B cell (primary cell): ENCODE measurements around the gene PGAM1. TPM values are rescaled to one million over a fixed set of nuclear protein-coding genes. Genes with fewer than 3 reads are reported as not detected.

ENCODE experiments used
- ATAC-seq: fragments of 200-7000 bp; cut with Tn5 transposase; one replicate; pipeline ENCODE4 v1.10.0; 2021; ENCODE audit warnings: low read depth, mild to moderate bottlenecking, moderate number of reproducible peaks, moderate library complexity
- CTCF ChIA-PET: fragments of 350-600 bp; sonication (Branson Sonifier 250); formaldehyde crosslinking; loops from one replicate; lab custom pipeline; 2021; ENCODE audit warnings: antibody characterized with exemption, inconsistent platforms; lab: Charles Lee
- POLR2A ChIA-PET: fragments of 350-600 bp; sonication (Branson Sonifier 250); formaldehyde crosslinking; loops from one replicate; lab custom pipeline; 2021; ENCODE audit warnings: antibody characterized with exemption; lab: Charles Lee
- DNase-seq: peaks from one replicate; pipeline ENCODE4 v3.0.0; 2013
- H2AFZ ChIP-seq: 2 replicates; pipeline ENCODE4 v1.6.1; 2012; ENCODE audit warnings: mild to moderate bottlenecking, low read depth, low read length; ENCODE audit not compliant: insufficient read depth, poor library complexity, severe bottlenecking
- H3K27ac ChIP-seq, 2 donors: 1 replicate in 1 of 2; 2 replicates in 1 of 2; pipeline ENCODE4 v1.5.1; 2012 to 2013; ENCODE audit warnings: low read length in 2 of 2, mild to moderate bottlenecking in 2 of 2, moderate library complexity in 1 of 2
- H3K27me3 ChIP-seq, 4 experiments: fragments of 200-600 bp in 1 of 4; sonication (generic) in 1 of 4; replicated peaks in 1 of 4; 1 replicate in 2 of 4; 2 replicates in 2 of 4; pipeline versions ENCODE4 v1.6.1 to v1.7.0; 2013 to 2016; ENCODE audit warnings: low read length in 3 of 4, mild to moderate bottlenecking in 2 of 4, mixed read lengths in 1 of 4, moderate library complexity in 1 of 4; ENCODE audit not compliant: insufficient read depth in 4 of 4, control insufficient read depth in 3 of 4; ENCODE audit errors: control extremely low read depth in 1 of 4
- H3K36me3 ChIP-seq, 2 experiments: replicated peaks in 1 of 2; 1 replicate in 1 of 2; 2 replicates in 1 of 2; pipeline versions ENCODE4 v1.6.1 to v1.7.1; 2013; ENCODE audit warnings: low read length in 1 of 2; ENCODE audit not compliant: insufficient read depth in 2 of 2, control insufficient read depth in 1 of 2; ENCODE audit errors: control extremely low read depth in 1 of 2, extremely low read depth in 1 of 2
- H3K4me1 ChIP-seq, 2 donors: fragments of 200-600 bp in 1 of 2; sonication (generic) in 1 of 2; 1 replicate in 1 of 2; 2 replicates in 1 of 2; pipeline versions ENCODE4 v1.5.1 to v1.6.1; 2013 to 2017; ENCODE audit warnings: low read length in 2 of 2; ENCODE audit not compliant: control insufficient read depth in 2 of 2, insufficient read depth in 2 of 2
- H3K4me2 ChIP-seq: replicated peaks from 2 replicates; pipeline ENCODE3; 2012; ENCODE audit warnings: mild to moderate bottlenecking, low read depth, low read length; ENCODE audit not compliant: poor library complexity, severe bottlenecking
- H3K4me3 ChIP-seq, 5 experiments: fragments of 200-600 bp in 1 of 5; sonication (generic) in 1 of 5; 1 replicate in 3 of 5; 2 replicates in 2 of 5; pipeline versions ENCODE4 v1.5.1 to v1.7.0; 2011 to 2016; ENCODE audit warnings: low read length in 4 of 5, mild to moderate bottlenecking in 4 of 5, low read depth in 2 of 5, control low read depth in 1 of 5, moderate library complexity in 1 of 5; ENCODE audit not compliant: insufficient read depth in 1 of 5; ENCODE audit errors: control extremely low read depth in 1 of 5, extremely low read depth in 1 of 5
- H3K79me2 ChIP-seq: fragments of 200-600 bp; sonication (generic); one replicate; pipeline ENCODE4 v1.6.0; 2016; ENCODE audit warnings: low read length; ENCODE audit not compliant: control insufficient read depth, insufficient read depth
- H3K9ac ChIP-seq: fragments of 200-600 bp; sonication (generic); 2 replicates; pipeline ENCODE4 v1.6.1; 2017; ENCODE audit warnings: mild to moderate bottlenecking, low read length, moderate library complexity
- H3K9me3 ChIP-seq, 3 donors: one replicate each; pipeline versions ENCODE4 v1.6.1 to v1.7.1; 2013; ENCODE audit warnings: low read length in 2 of 3; ENCODE audit not compliant: control insufficient read depth in 2 of 3, insufficient read depth in 1 of 3; ENCODE audit errors: control extremely low read depth in 1 of 3
- H4K20me1 ChIP-seq: 2 replicates; pipeline ENCODE4 v1.6.0; 2012; ENCODE audit warnings: mild to moderate bottlenecking, low read length; ENCODE audit not compliant: insufficient read depth, control insufficient read depth, poor library complexity, severe bottlenecking
- H3K27ac Mint-ChIP-seq: one replicate; pipeline ENCODE4 v1.8.0; 2021; ENCODE audit warnings: mixed read lengths
- H3K27me3 Mint-ChIP-seq: one replicate; pipeline ENCODE4 v1.8.0; 2021; ENCODE audit warnings: mixed read lengths
- H3K4me1 Mint-ChIP-seq: one replicate; pipeline ENCODE4 v1.8.0; 2021; ENCODE audit warnings: mixed read lengths
- H3K4me3 Mint-ChIP-seq: one replicate; pipeline ENCODE4 v1.8.0; 2021; ENCODE audit warnings: mixed read lengths
- H3K9me3 Mint-ChIP-seq: one replicate; pipeline ENCODE4 v1.8.0; 2022; ENCODE audit warnings: mixed read lengths; ENCODE audit not compliant: insufficient read depth
- CTCF ChIP-seq: fragments of 200-600 bp; IDR thresholded peaks from one replicate; pipeline ENCODE4 v1.8.0; 2022; ENCODE audit warnings: antibody characterized with exemption, mild to moderate bottlenecking
- EZH2 ChIP-seq: IDR thresholded peaks from 2 replicates; pipeline ENCODE4 v1.6.1; 2012; ENCODE audit warnings: borderline replicate concordance, low read depth, mild to moderate bottlenecking, moderate library complexity, low read length; ENCODE audit not compliant: insufficient read depth, poor library complexity, severe bottlenecking
- WGBS: methylation state at CpG from one replicate; pipeline ENCODE4 v1.1.5; 2013; ENCODE audit warnings: missing lambda C conversion rate; ENCODE audit not compliant: insufficient coverage; 5-methylcytosine and 5-hydroxymethylcytosine counted together
- intact Hi-C: fragments of 100-400 bp; cut with micrococcal nuclease; formaldehyde crosslinking; loops from one replicate; pipeline ENCODE4 v1.10.0; 2022
- polyA plus RNA-seq: library from polyadenylated mRNA; depleted of rRNA; stranded (reverse); fragments of >200 nt; gene quantifications from 2 replicates; pipeline ENCODE4 v1.2.3, GENCODE V29; 2012
- total RNA-seq, 2 donors: library from RNA; stranded (reverse); fragments of 120-200 nt in 1 of 2; gene quantifications; 1 replicate in 1 of 2; 2 replicates in 1 of 2; pipeline versions ENCODE4 v1.2.3 to v1.2.4, GENCODE V29; 2013 to 2022

Gene PGAM1
- total and polyA plus RNA-seq, 2 donors (not counting 1 experiment from before 2014, with no cell fraction given): 48.7 to 83.4 TPM

GRCh38 chr10:97401455-97401919 lies 24.5 kb upstream of the PGAM1 start:
- peaks cover 13% of the 10 kb centered on the region for H3K79me2 ChIP-seq
- H3K27ac ChIP-seq: peak overlapping the region; percentile 90 to 94
- Mint-ChIP-seq H3K4me1 (peaks cover 19% of the 10 kb centered on the region), H3K27ac (peak overlapping the region; percentile 97), H3K4me3 (peak overlapping the region; percentile 98), H3K27me3 (no peaks in the 10 kb centered on the region), H3K9me3 (no peaks in the 10 kb centered on the region)
- H3K9me3 ChIP-seq: no peaks in the 10 kb centered on the region
- WGBS: 58% methylated on average over 5 of the region's 13 CpGs
- peak overlapping the region; percentile 81 for H3K4me2 ChIP-seq
- H3K4me3 ChIP-seq: peak overlapping the region in 4 of 5 experiments; percentile 77 to 98 (median 88)
- H3K27me3 ChIP-seq: no peaks in the 10 kb centered on the region
- H3K4me1 ChIP-seq: peaks cover 12 to 19% of the 10 kb centered on the region in 2 donors
- CTCF ChIA-PET: interaction anchor here (0.6 to 3.0 kb wide), 10 partner anchors 8 to 1172 kb away, joined by 3 to 16 read pairs (median 4); partner anchors contain the start of gene FRAT1
- peaks cover 5% of the 10 kb centered on the region for H4K20me1 ChIP-seq
- H3K9ac ChIP-seq: peak overlapping the region; percentile 83
- peak overlapping the region; percentile 64 for H2AFZ ChIP-seq
- intact Hi-C loops: loop anchor here (1.0 kb wide), 7 partner anchors 25 to 286 kb away; partner anchors contain the start of genes ARHGAP19, AVPI1, EXOSC1 and FRAT2
- ATAC-seq (no peak), DNase-seq (no peak)
- POLR2A ChIA-PET: interaction anchor here (0.7 to 1.6 kb wide), 3 partner anchors 14 to 82 kb away, joined by 3 to 12 read pairs (median 3); partner anchors contain the start of gene FRAT1
- peaks cover 0 to 2% of the 10 kb centered on the region in 2 experiments for H3K36me3 ChIP-seq
- TF ChIP-seq CTCF (no peak), EZH2 (no peak)

GRCh38 chr10:97404044-97404443 lies 21.9 kb upstream of the PGAM1 start:
- Mint-ChIP-seq H3K27me3 (no peaks in the 10 kb centered on the region), H3K4me1 (peaks cover 27% of the 10 kb centered on the region), H3K9me3 (no peaks in the 10 kb centered on the region), H3K27ac (no peak overlapping the region), H3K4me3 (no peak overlapping the region)
- Histone ChIP-seq H3K36me3 (no peaks in the 10 kb centered on the region), H3K4me1 (peaks cover 12 to 30% of the 10 kb centered on the region in 2 donors), H3K9ac (no peak overlapping the region), H3K27me3 (no peaks in the 10 kb centered on the region), H3K4me2 (no peak overlapping the region), H3K27ac (no peak overlapping the region), H3K9me3 (no peaks in the 10 kb centered on the region), H3K4me3 (no peak overlapping the region), H3K79me2 (peaks cover 10% of the 10 kb centered on the region), H4K20me1 (peaks cover 5% of the 10 kb centered on the region), H2AFZ (no peak overlapping the region)
- ChIA-PET POLR2A (no interaction called here), CTCF (interaction anchor here (1.0 kb wide), 1 partner anchor 84 kb away, joined by 3 read pairs; no protein-coding TSS in a partner anchor)
- ATAC-seq: no peak
- DNase-seq: no peak
- TF ChIP-seq CTCF: no peak
- no peak for TF ChIP-seq EZH2
- intact Hi-C loops: no loop called here
